Measurements from ENCODE around the gene KCNQ1.

Gene KCNQ1

GRCh38 chr11:2572491-2573239 lies 127.9 kb downstream of the KCNQ1 start:
- 95 to 98% methylated on average over 26 to 31 of the region's 33 CpGs for WGBS, 2 experiments (ENCODE audit: insufficient coverage in 2 of 2)
- no peaks in the 10 kb centered on the region for H3K9me3 ChIP-seq (ENCODE audit: control insufficient read depth, low read length)
- H3K27ac ChIP-seq (ENCODE audit: low read depth, low read length, severe bottlenecking), result no peak overlapping the region
- no peak overlapping the region for H3K4me3 ChIP-seq (ENCODE audit: extremely low read depth, insufficient read depth, low read length, poor library complexity, severe bottlenecking)
- H3K4me1 ChIP-seq (ENCODE audit: control insufficient read depth, insufficient read depth, low read length, poor library complexity, severe bottlenecking), result peaks cover 4% of the 10 kb centered on the region
- no peaks in the 10 kb centered on the region for H3K36me3 ChIP-seq (ENCODE audit: control insufficient read depth, insufficient read depth, low read length)

DNA sequence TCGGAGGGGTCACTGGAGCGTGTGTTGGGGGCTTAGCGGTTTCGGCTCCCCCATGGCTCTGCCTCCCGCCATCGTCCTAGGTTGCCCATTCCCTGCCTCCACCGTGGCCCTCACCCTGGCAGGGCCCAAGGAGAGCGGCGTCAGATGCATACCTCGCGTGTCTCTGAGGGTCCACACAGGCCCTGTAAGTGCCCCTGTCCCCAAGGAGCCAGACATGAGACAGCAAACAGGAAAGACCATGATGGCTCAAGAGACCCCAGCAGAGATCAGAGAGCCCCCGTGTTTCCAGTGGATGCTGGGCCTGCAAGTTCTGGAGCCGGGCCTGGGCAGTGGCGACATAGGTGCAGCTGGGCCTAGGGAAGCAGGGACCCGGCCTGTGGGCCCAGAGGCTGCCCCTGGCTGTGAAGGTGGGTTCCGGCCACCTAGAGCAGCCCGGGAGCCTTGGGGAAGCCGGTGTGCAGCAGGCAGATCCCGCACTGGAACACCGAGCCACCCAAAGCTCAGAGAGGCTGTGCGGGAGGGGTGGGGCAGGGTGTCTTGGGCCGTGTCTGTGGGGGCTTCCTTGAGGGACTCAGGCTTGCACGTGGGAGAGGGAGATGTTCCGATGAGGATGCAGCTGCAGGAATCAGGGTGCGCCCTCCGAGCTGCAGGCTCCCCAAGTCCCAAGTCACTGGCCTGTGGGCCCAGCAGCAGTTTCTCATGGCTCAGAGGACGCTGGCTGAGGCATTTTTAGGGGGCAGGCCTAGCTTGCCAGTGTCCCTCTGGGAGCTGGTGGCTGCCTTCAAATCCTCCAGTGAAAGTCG lies 128.6 kb downstream of the KCNQ1 start:
- H3K9me3 ChIP-seq (ENCODE audit: control insufficient read depth, low read length), result no peaks in the 10 kb centered on the region
- peaks cover 9% of the 10 kb centered on the region for H3K4me1 ChIP-seq (ENCODE audit: control insufficient read depth, insufficient read depth, low read length, poor library complexity, severe bottlenecking)
- H3K36me3 ChIP-seq (ENCODE audit: control insufficient read depth, insufficient read depth, low read length), result no peaks in the 10 kb centered on the region
- H3K27ac ChIP-seq (ENCODE audit: low read depth, low read length, severe bottlenecking), result no peak overlapping the region
- no peak overlapping the region for H3K4me3 ChIP-seq (ENCODE audit: extremely low read depth, insufficient read depth, low read length, poor library complexity, severe bottlenecking)
- 93 to 95% methylated on average over 24 to 27 of the region's 28 CpGs for WGBS, 2 experiments (ENCODE audit: insufficient coverage in 2 of 2)

DNA sequence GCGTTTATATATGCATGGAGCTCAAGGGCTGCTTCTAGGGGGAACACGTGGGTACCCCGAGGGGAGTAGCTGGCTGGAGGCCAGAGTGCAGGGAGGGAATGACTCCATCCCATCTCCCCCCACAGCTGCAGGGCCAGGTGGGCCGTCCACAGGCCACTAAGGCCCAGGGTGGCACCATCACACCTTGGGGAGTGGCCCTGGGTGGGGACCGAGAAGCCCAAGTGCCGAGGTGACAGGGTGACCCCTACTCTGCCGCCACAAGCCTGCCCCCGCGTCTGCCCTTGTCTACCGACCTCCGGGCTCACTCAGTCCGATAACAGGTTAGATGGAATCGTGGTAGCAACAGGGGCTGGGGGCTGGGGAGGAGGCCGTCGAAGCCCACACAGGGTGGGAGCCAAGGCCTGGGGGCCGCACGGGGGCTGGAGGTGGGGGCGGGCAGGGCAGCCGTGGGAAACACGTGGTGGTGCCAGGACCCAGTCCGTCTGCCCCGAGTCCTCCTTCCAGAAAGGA lies 129.3 kb downstream of the KCNQ1 start:
- Histone ChIP-seq H3K27ac (ENCODE audit: low read depth, low read length, severe bottlenecking) (no peak overlapping the region), H3K4me1 (ENCODE audit: control insufficient read depth, insufficient read depth, low read length, poor library complexity, severe bottlenecking) (peaks cover 9% of the 10 kb centered on the region), H3K36me3 (ENCODE audit: control insufficient read depth, insufficient read depth, low read length) (no peaks in the 10 kb centered on the region), H3K4me3 (ENCODE audit: extremely low read depth, insufficient read depth, low read length, poor library complexity, severe bottlenecking) (no peak overlapping the region), H3K9me3 (ENCODE audit: control insufficient read depth, low read length) (no peaks in the 10 kb centered on the region)
- WGBS, 2 experiments (ENCODE audit: insufficient coverage in 2 of 2), result 93 to 95% methylated on average over 16 to 18 of the region's 22 CpGs

- WGBS, 2 experiments (ENCODE audit: insufficient coverage in 2 of 2), result 87 to 91% methylated on average over 27 to 41 of the region's 45 CpGs
- Histone ChIP-seq H3K27ac (ENCODE audit: low read depth, low read length, severe bottlenecking) (no peak overlapping the region), H3K36me3 (ENCODE audit: control insufficient read depth, insufficient read depth, low read length) (no peaks in the 10 kb centered on the region), H3K4me1 (ENCODE audit: control insufficient read depth, insufficient read depth, low read length, poor library complexity, severe bottlenecking) (peaks cover 12% of the 10 kb centered on the region), H3K4me3 (ENCODE audit: extremely low read depth, insufficient read depth, low read length, poor library complexity, severe bottlenecking) (no peak overlapping the region), H3K9me3 (ENCODE audit: control insufficient read depth, low read length) (no peaks in the 10 kb centered on the region)
These were observed 130.0 kb downstream of the KCNQ1 start for GRCh38 chr11:2574553-2575535.

DNA sequence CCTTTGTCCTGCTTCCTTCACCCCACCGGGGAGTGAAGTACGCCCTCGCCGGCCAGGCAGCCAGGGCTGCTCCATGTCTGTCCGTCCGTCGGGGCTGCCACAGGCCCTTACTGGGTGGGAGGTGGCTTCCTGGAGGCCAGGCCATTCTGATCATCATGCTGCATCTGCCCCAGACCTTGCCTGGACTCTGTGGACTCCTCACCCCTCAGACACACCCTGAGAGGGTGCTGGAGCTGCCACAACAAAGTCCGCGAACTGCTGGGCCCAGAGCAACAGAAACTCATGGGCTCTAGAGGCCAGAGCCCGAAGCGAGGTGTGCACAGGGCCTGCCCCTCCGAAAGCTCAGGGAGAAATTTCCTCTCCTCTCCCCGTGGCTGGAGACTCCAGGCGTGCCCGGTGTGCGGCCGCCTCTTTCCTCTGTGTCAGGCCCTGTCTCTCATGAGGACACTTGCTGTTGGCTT lies 130.8 kb downstream of the KCNQ1 start:
- H3K9me3 ChIP-seq (ENCODE audit: control insufficient read depth, low read length), result no peaks in the 10 kb centered on the region
- 86 to 92% methylated on average over 15 to 17 of the region's 17 CpGs for WGBS, 2 experiments (ENCODE audit: insufficient coverage in 2 of 2)
- H3K36me3 ChIP-seq (ENCODE audit: control insufficient read depth, insufficient read depth, low read length), result no peaks in the 10 kb centered on the region
- H3K4me1 ChIP-seq (ENCODE audit: control insufficient read depth, insufficient read depth, low read length, poor library complexity, severe bottlenecking), result peaks cover 12% of the 10 kb centered on the region
- H3K27ac ChIP-seq (ENCODE audit: low read depth, low read length, severe bottlenecking), result no peak overlapping the region
- H3K4me3 ChIP-seq (ENCODE audit: extremely low read depth, insufficient read depth, low read length, poor library complexity, severe bottlenecking), result no peak overlapping the region

GRCh38 chr11:2576111-2576510 lies 131.3 kb downstream of the KCNQ1 start:
- WGBS, 2 experiments (ENCODE audit: insufficient coverage in 2 of 2), result 95 to 97% methylated on average over 13 to 14 of the region's 15 CpGs

DNA sequence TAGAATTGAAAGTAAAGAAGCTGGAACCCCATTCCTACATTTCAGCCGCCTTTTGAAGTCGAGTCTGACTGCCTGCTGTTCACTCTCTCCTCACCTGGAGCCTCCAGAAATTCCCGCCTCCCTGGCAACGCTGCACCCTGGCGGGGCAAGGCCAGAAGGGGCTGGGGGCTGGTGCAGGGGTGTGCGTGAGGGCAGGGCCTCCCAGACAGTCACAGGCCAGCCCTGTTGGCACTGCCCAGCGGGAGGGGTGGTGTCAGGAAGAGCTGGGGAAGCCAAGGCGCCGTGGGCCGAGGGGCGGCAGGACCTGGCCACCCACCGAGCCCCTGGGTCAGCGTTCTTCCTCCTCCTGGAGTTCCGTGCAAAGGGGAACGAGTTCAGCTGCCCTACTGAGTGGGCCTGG lies 131.7 kb downstream of the KCNQ1 start:
- H3K9me3 ChIP-seq (ENCODE audit: control insufficient read depth, low read length), result no peaks in the 10 kb centered on the region
- no peaks in the 10 kb centered on the region for H3K36me3 ChIP-seq (ENCODE audit: control insufficient read depth, insufficient read depth, low read length)
- peaks cover 12% of the 10 kb centered on the region for H3K4me1 ChIP-seq (ENCODE audit: control insufficient read depth, insufficient read depth, low read length, poor library complexity, severe bottlenecking)
- no peak overlapping the region for H3K27ac ChIP-seq (ENCODE audit: low read depth, low read length, severe bottlenecking)
- WGBS, 2 experiments (ENCODE audit: insufficient coverage in 2 of 2), result 90 to 93% methylated on average over 10 to 13 of the region's 15 CpGs
- no peak overlapping the region for H3K4me3 ChIP-seq (ENCODE audit: extremely low read depth, insufficient read depth, low read length, poor library complexity, severe bottlenecking)

More at GRCh38 chr11:2576111-2576510, 131.3 kb downstream of the KCNQ1 start:
- H3K36me3 ChIP-seq (ENCODE audit: control insufficient read depth, insufficient read depth, low read length), result no peaks in the 10 kb centered on the region
- no peak overlapping the region for H3K4me3 ChIP-seq (ENCODE audit: extremely low read depth, insufficient read depth, low read length, poor library complexity, severe bottlenecking)
- no peaks in the 10 kb centered on the region for H3K9me3 ChIP-seq (ENCODE audit: control insufficient read depth, low read length)
- H3K27ac ChIP-seq (ENCODE audit: low read depth, low read length, severe bottlenecking), result no peak overlapping the region
- H3K4me1 ChIP-seq (ENCODE audit: control insufficient read depth, insufficient read depth, low read length, poor library complexity, severe bottlenecking), result peaks cover 12% of the 10 kb centered on the region

- no peak overlapping the region for H3K27ac ChIP-seq (ENCODE audit: low read depth, low read length, severe bottlenecking)
- WGBS, 2 experiments (ENCODE audit: insufficient coverage in 2 of 2), result 89 to 94% methylated on average over 26 to 28 of the region's 33 CpGs
- H3K4me3 ChIP-seq (ENCODE audit: extremely low read depth, insufficient read depth, low read length, poor library complexity, severe bottlenecking), result no peak overlapping the region
- H3K4me1 ChIP-seq (ENCODE audit: control insufficient read depth, insufficient read depth, low read length, poor library complexity, severe bottlenecking), result peaks cover 13% of the 10 kb centered on the region
- H3K9me3 ChIP-seq (ENCODE audit: control insufficient read depth, low read length), result no peaks in the 10 kb centered on the region
- H3K36me3 ChIP-seq (ENCODE audit: control insufficient read depth, insufficient read depth, low read length), result no peaks in the 10 kb centered on the region
These were observed 132.5 kb downstream of the KCNQ1 start for GRCh38 chr11:2577031-2577990.

DNA sequence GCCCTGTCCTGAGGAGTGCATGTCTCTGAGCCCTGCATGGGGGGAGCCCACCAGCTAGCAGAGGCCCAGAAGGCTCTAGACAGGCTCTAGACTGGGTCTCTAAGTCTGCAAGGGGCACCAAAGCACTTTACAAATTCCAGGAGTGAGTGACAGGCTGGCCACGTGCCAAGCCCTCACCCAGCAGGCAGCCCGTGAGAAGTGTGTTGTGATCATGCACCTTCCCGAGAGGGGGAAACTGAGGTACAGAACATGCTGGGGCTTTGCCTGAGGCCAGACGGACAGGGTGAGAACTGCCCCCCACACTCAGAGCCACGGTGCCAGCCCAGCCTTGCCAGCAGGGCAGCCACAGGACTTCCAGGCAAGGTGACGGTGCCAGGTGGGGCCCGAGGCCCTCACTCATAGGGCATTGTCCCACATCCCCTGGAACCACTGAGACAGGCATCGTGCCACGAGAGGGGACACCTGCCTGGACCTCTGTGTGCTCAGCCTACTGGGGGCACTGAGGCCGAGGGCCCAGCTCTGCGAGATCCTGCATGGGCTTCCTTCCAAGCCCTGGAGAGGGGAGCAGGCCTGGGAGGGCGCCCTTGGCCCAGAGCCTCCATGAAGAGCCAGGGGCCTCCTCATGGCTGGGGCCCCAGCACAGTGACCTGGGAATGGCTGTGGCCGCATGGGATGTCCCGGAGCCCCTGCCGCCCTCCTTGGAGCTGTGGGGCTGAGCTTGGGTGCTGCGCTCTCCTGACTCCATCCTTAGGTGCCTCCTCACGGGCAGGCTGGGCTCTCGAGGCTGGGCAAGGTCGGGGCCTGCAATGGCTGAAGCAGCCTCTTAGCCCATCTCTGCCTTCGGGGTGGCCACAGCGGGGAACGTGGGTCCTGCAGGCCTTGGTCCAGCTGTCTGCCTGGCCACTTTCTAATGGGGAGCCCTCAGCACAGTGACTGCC lies 133.5 kb downstream of the KCNQ1 start:
- Histone ChIP-seq H3K4me1 (ENCODE audit: control insufficient read depth, insufficient read depth, low read length, poor library complexity, severe bottlenecking) (peaks cover 17% of the 10 kb centered on the region), H3K36me3 (ENCODE audit: control insufficient read depth, insufficient read depth, low read length) (no peaks in the 10 kb centered on the region), H3K4me3 (ENCODE audit: extremely low read depth, insufficient read depth, low read length, poor library complexity, severe bottlenecking) (no peak overlapping the region), H3K27ac (ENCODE audit: low read depth, low read length, severe bottlenecking) (no peak overlapping the region), H3K9me3 (ENCODE audit: control insufficient read depth, low read length) (no peaks in the 10 kb centered on the region)
- WGBS, 2 experiments (ENCODE audit: insufficient coverage in 2 of 2), result 91 to 94% methylated on average over 20 to 22 of the region's 22 CpGs

Data from mesodermal cell (in vitro differentiated cells).